DND-41 (cell line): ENCODE measurements around the gene HSPA1B.
"Not testable (repeated sequence)": the region's sequence is repeated elsewhere in the genome, so short reads cannot be mapped to it uniquely, and the experiment has no call there.

ENCODE experiments used
- EZH2 ChIP-seq: IDR thresholded peaks from 3 replicates; pipeline ENCODE4 v1.6.1; 2012; ENCODE audit warnings: borderline replicate concordance, low read depth, mild to moderate bottlenecking, moderate library complexity, low read length, inconsistent platforms; ENCODE audit not compliant: severe bottlenecking
- TF ChIP-seq, protein P1 (sequence below): IDR thresholded peaks from 2 replicates; pipeline ENCODE4 v1.5.1; 2012; ENCODE audit warnings: borderline replicate concordance, low read length, moderate library complexity, mild to moderate bottlenecking; ENCODE audit not compliant: poor library complexity, severe bottlenecking; ENCODE audit errors: extremely low read depth

DNA sequence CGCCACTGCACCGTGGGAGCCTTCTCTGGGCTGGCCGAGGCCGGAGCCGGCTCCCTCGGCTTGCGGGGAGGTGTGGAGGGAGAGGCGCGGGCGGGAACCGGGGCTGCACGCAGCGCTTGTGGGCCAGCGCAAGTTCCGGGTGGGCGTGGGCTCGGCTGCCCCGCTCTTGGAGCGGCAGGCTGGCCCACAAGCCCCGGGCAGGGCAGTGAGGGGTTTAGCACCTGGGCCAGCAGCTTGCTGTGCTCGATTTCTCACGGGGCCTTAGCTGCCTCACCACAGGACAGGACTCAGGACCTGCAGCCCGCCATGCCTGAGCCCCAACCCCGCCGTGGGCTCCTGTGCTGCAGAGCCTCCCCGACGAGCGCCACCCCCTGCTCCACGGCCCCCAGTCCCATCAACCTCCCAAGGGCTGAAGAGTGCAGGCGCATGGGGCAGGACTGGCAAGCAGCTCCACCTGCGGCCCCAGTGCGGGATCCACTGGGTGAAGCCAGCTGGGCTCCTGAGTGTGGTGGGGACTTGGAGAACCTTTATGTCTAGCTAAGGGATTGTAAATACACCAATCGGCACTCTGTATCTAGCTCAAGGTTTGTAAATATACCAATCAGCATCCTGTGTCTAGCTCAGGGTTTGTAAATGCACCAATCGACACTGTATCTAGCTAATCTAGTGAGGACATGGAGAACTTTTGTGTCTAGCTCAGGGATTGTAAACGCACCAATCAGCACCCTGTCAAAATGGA lies 24.6 kb downstream of the HSPA1B start:
- TF ChIP-seq, protein P1, sequence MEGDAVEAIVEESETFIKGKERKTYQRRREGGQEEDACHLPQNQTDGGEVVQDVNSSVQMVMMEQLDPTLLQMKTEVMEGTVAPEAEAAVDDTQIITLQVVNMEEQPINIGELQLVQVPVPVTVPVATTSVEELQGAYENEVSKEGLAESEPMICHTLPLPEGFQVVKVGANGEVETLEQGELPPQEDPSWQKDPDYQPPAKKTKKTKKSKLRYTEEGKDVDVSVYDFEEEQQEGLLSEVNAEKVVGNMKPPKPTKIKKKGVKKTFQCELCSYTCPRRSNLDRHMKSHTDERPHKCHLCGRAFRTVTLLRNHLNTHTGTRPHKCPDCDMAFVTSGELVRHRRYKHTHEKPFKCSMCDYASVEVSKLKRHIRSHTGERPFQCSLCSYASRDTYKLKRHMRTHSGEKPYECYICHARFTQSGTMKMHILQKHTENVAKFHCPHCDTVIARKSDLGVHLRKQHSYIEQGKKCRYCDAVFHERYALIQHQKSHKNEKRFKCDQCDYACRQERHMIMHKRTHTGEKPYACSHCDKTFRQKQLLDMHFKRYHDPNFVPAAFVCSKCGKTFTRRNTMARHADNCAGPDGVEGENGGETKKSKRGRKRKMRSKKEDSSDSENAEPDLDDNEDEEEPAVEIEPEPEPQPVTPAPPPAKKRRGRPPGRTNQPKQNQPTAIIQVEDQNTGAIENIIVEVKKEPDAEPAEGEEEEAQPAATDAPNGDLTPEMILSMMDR: not testable (repeated sequence)
- not testable (repeated sequence) for TF ChIP-seq EZH2
